ENCODE results near the gene DENND4A.

DNA sequence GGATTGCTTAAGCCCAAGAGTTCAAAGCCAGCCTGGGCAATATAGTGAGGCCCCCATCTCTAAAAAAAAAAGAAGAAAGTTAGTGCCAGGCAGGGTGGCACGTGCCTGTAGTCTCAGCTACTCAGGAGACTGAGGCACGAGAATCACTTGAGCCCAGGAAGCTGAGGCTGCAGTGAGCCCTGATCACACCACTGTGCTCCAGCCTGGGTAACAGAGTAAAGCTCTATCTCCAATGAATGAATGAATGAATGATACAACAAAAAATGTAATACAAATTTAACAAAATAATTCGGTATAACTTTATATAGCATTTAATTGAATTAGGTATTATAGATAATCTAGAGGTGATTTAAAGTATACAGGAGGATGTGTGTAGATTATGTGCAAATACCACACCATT is 29.7 kb downstream of the DENND4A start:
- TF ChIP-seq EZH2phosphoT487 (IDR thresholded peaks at IDR 0.05; ENCODE audit: insufficient read depth, low read depth) (no peak), EZH2 (IDR thresholded peaks at IDR 0.05; ENCODE audit: insufficient read depth, poor library complexity, severe bottlenecking) (no peak)

Data from GM23248 (cell line).